Stimulated activated CD4-positive, alpha-beta T cell treated with anti-CD3 and anti-CD28 coated beads, TNF-alpha, amount 100 ng/mL, for 1 hour (primary cell): ENCODE results near the gene AMMECR1L.
A peak's percentile ranks its signal among the peaks of the same experiment; 100 is the strongest.
"Not testable (repeated sequence)": the region's sequence is repeated elsewhere in the genome, so short reads cannot be mapped to it uniquely, and the experiment has no call there.

Experiments
- DNase-seq, 3 donors: peaks; one replicate each; pipeline ENCODE4 v3.0.0-alpha.2; 2020; ENCODE audit warnings: low read depth in 3 of 3, low spot score in 1 of 3

Gene AMMECR1L

GRCh38 chr2:127887082-127887775 is 1.5 kb upstream of the AMMECR1L start:
- DNase-seq = no peak

- DNase-seq = not testable (repeated sequence)
These were observed 808 bp upstream of the AMMECR1L start for GRCh38 chr2:127886593-127886935.

GRCh38 chr2:127884861-127885740 is 655 bp downstream of the AMMECR1L start:
- peak in 2 of 3 donors; percentile 11 for DNase-seq

- no peak for DNase-seq
These were observed 1.3 kb downstream of the AMMECR1L start for GRCh38 chr2:127884436-127884835.

- no peak for DNase-seq
These were observed 5.9 kb downstream of the AMMECR1L start for GRCh38 chr2:127879899-127880298.

GRCh38 chr2:127877626-127878025 is 8.1 kb downstream of the AMMECR1L start:
- DNase-seq = no peak

- DNase-seq = no peak
These were observed 8.6 kb downstream of the AMMECR1L start for GRCh38 chr2:127877136-127877535.

- no peak for DNase-seq
These were observed 11.1 kb downstream of the AMMECR1L start for GRCh38 chr2:127874378-127875269.

GRCh38 chr2:127873707-127874303 is 12.0 kb downstream of the AMMECR1L start:
- DNase-seq = no peak

GRCh38 chr2:127872354-127872753 is 13.4 kb downstream of the AMMECR1L start:
- DNase-seq = no peak

- no peak for DNase-seq
These were observed 19.8 kb downstream of the AMMECR1L start for GRCh38 chr2:127865926-127866325.

- no peak for DNase-seq
These were observed 20.9 kb downstream of the AMMECR1L start for GRCh38 chr2:127864877-127865276.

GRCh38 chr2:127862228-127862627 is 23.5 kb downstream of the AMMECR1L start:
- DNase-seq = no peak

GRCh38 chr2:127860130-127860529 is 25.6 kb downstream of the AMMECR1L start:
- DNase-seq = no peak

GRCh38 chr2:127859712-127860085 is 26.1 kb downstream of the AMMECR1L start:
- DNase-seq = peak; percentile 35 to 47 (median 38)

GRCh38 chr2:127857265-127857808 is 28.4 kb downstream of the AMMECR1L start:
- DNase-seq = no peak

- DNase-seq = no peak
These were observed 32.1 kb downstream of the AMMECR1L start for GRCh38 chr2:127853671-127854070.

GRCh38 chr2:127852388-127852787 is 33.4 kb downstream of the AMMECR1L start:
- DNase-seq = no peak

- DNase-seq = no peak
These were observed 37.8 kb downstream of the AMMECR1L start for GRCh38 chr2:127847931-127848330.

- no peak for DNase-seq
These were observed 40.8 kb downstream of the AMMECR1L start for GRCh38 chr2:127844973-127845372.

GRCh38 chr2:127843677-127844076 is 42.1 kb downstream of the AMMECR1L start:
- DNase-seq = no peak
